Neural cell (in vitro differentiated cells): ENCODE data around the gene CBFA2T2. TPM values are rescaled to one million over a fixed set of nuclear protein-coding genes. Genes with fewer than 3 reads are reported as not detected.
"Not testable (repeated sequence)": the region's sequence is repeated elsewhere in the genome, so short reads cannot be mapped to it uniquely, and the experiment has no call there.

Experiments
- H2AFZ ChIP-seq: fragments of 200-600, 300-800 bp; sonication (generic), shearing (Covaris generic); 2 replicates; pipeline ENCODE4 v1.6.0; 2014; ENCODE audit warnings: low read depth, mild to moderate bottlenecking, antibody characterized with exemption, low read length, moderate library complexity
- H3F3A ChIP-seq: fragments of 200-600 bp; shearing (Covaris generic); 2 replicates; pipeline ENCODE4 v1.6.1; 2016; ENCODE audit warnings: mild to moderate bottlenecking, moderate library complexity, mixed read lengths, antibody characterized with exemption, low read length; ENCODE audit not compliant: insufficient read depth, poor library complexity, severe bottlenecking
- H3K27ac ChIP-seq: fragments of 200-600, 300-800 bp; sonication (generic), shearing (Covaris generic); 2 replicates; pipeline ENCODE4 v1.5.1; 2014; ENCODE audit warnings: mild to moderate bottlenecking, low read length, moderate library complexity
- H3K27me3 ChIP-seq: fragments of 300-800, 200-600 bp; sonication (generic), shearing (Covaris generic); 2 replicates; pipeline ENCODE4 v1.6.0; 2014; ENCODE audit warnings: mild to moderate bottlenecking, low read depth, low read length, moderate library complexity; ENCODE audit not compliant: insufficient read depth
- H3K36me3 ChIP-seq: fragments of 300-800, 200-600 bp; sonication (generic), shearing (Covaris generic); 2 replicates; pipeline ENCODE4 v1.5.1; 2014; ENCODE audit warnings: mild to moderate bottlenecking, antibody characterized with exemption, low read length, moderate library complexity; ENCODE audit not compliant: insufficient read depth
- H3K4me2 ChIP-seq: fragments of 300-800, 200-600 bp; sonication (generic), shearing (Covaris generic); 2 replicates; pipeline ENCODE4 v1.6.0; 2014; ENCODE audit warnings: mild to moderate bottlenecking, low read length
- H3K4me3 ChIP-seq: fragments of 300-800, 200-600 bp; sonication (generic), shearing (Covaris generic); 2 replicates; pipeline ENCODE4 v1.5.1; 2014; ENCODE audit warnings: mild to moderate bottlenecking, low read length, moderate library complexity
- H3K79me2 ChIP-seq: fragments of 200-600 bp; shearing (Covaris generic); replicated peaks from 2 replicates; pipeline ENCODE4 v1.6.0; 2014; ENCODE audit warnings: mild to moderate bottlenecking, low read length, moderate library complexity; ENCODE audit not compliant: insufficient read depth
- H3K9ac ChIP-seq: fragments of 300-800, 200-600 bp; sonication (generic), shearing (Covaris generic); 2 replicates; pipeline ENCODE4 v1.6.1; 2016; ENCODE audit warnings: mild to moderate bottlenecking, low read length, mixed read lengths
- H3K9me2 ChIP-seq: fragments of 200-600 bp; shearing (Covaris generic); 2 replicates; pipeline ENCODE4 v1.6.1; 2016; ENCODE audit warnings: mild to moderate bottlenecking, low read length, mixed read lengths; ENCODE audit not compliant: insufficient read depth
- H3K9me3 ChIP-seq: fragments of 200-600, 300-800 bp; sonication (generic), shearing (Covaris generic); 2 replicates; pipeline ENCODE4 v1.6.1; 2016; ENCODE audit warnings: mild to moderate bottlenecking, mixed run types, low read length, moderate library complexity, mixed read lengths
- H4K20me1 ChIP-seq: fragments of 200-600 bp; shearing (Covaris generic); 2 replicates; pipeline ENCODE4 v1.6.1; 2016; ENCODE audit warnings: mild to moderate bottlenecking, mixed run types; ENCODE audit not compliant: insufficient read depth
- EP300 ChIP-seq: fragments of 450-650 bp; conservative IDR thresholded peaks from 2 replicates; pipeline ENCODE4 v1.6.1; 2014; ENCODE audit warnings: antibody characterized with exemption, mild to moderate bottlenecking, moderate library complexity; ENCODE audit not compliant: poor library complexity, severe bottlenecking
- EZH2 ChIP-seq: fragments of 200-600, 300-800 bp; shearing (Covaris generic), sonication (generic); IDR thresholded peaks from 2 replicates; pipeline ENCODE4 v1.6.1; 2014; ENCODE audit warnings: antibody characterized with exemption, low read length, borderline replicate concordance, mild to moderate bottlenecking; ENCODE audit not compliant: insufficient read depth, poor library complexity, severe bottlenecking
- MXI1 ChIP-seq: fragments of 450-650 bp; conservative IDR thresholded peaks from 2 replicates; pipeline ENCODE4 v1.6.1; 2014; ENCODE audit warnings: antibody characterized with exemption, mild to moderate bottlenecking; ENCODE audit not compliant: poor library complexity, severe bottlenecking
- POLR2AphosphoS5 ChIP-seq: IDR thresholded peaks from 2 replicates; pipeline ENCODE4 v1.6.1; 2012
- RAD21 ChIP-seq: fragments of 450-650 bp; conservative IDR thresholded peaks from 2 replicates; pipeline ENCODE4 v1.6.1; 2014; ENCODE audit warnings: antibody characterized with exemption, mild to moderate bottlenecking, moderate library complexity
- SMC3 ChIP-seq: fragments of 450-650 bp; conservative IDR thresholded peaks from 2 replicates; pipeline ENCODE4 v1.6.1; 2014; ENCODE audit warnings: antibody characterized with exemption, mild to moderate bottlenecking, moderate library complexity; ENCODE audit not compliant: poor library complexity
- TAF1 ChIP-seq: IDR thresholded peaks from 2 replicates; pipeline ENCODE4 v1.6.1; 2012; ENCODE audit warnings: low read depth
- polyA plus RNA-seq: library from polyadenylated mRNA; depleted of rRNA; stranded (reverse); fragments of >200 nt; gene quantifications from 2 replicates; pipeline ENCODE4 v1.2.3, GENCODE V29; 2014
- TF ChIP-seq, protein P1 (sequence below): IDR thresholded peaks from 2 replicates; pipeline ENCODE4 v1.6.1; 2012; ENCODE audit warnings: borderline replicate concordance
- TF ChIP-seq, protein P2 (sequence below): fragments of 450-650 bp; IDR thresholded peaks from 2 replicates; pipeline ENCODE4 v1.5.1; 2014; ENCODE audit warnings: antibody characterized with exemption, mild to moderate bottlenecking, moderate library complexity; ENCODE audit not compliant: poor library complexity, severe bottlenecking

Gene CBFA2T2
- polyA plus RNA-seq, 1 donor from 2014 or later = 15.9 TPM

DNA sequence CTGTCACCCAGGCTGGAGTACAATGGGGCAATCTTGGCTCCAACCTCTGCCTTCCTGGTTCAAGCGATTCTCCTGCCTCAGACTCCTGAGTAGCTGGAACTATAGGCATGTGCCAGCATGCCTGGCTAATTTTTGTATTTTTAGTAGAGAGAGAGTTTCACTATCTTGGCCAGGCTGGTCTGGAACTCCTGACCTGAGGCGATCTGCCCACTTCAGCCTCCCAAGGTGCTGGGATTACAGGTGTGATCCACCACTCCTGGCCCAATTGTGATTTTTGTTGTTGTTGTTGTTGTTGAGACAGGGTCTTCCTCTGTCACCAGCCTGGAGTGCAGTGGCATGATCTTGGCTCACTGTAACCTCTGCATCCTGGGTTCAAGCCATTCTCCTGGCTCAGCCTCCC is 69.3 kb downstream of the CBFA2T2 start:
- no peak overlapping the region for H3K27ac ChIP-seq
- no peak overlapping the region for H3K4me2 ChIP-seq
- H3K9me3 ChIP-seq = no peaks in the 10 kb centered on the region
- H3K79me2 ChIP-seq = no peaks in the 10 kb centered on the region
- H3K36me3 ChIP-seq = no peaks in the 10 kb centered on the region
- no peaks in the 10 kb centered on the region for H3K9me2 ChIP-seq
- no peaks in the 10 kb centered on the region for H4K20me1 ChIP-seq
- H3K4me3 ChIP-seq = no peak overlapping the region
- no peaks in the 10 kb centered on the region for H3K27me3 ChIP-seq
- H2AFZ ChIP-seq = no peak overlapping the region
- H3K9ac ChIP-seq = no peak overlapping the region
- TF ChIP-seq EZH2 = no peak
- TF ChIP-seq MXI1 = no peak
- TF ChIP-seq, protein P1, sequence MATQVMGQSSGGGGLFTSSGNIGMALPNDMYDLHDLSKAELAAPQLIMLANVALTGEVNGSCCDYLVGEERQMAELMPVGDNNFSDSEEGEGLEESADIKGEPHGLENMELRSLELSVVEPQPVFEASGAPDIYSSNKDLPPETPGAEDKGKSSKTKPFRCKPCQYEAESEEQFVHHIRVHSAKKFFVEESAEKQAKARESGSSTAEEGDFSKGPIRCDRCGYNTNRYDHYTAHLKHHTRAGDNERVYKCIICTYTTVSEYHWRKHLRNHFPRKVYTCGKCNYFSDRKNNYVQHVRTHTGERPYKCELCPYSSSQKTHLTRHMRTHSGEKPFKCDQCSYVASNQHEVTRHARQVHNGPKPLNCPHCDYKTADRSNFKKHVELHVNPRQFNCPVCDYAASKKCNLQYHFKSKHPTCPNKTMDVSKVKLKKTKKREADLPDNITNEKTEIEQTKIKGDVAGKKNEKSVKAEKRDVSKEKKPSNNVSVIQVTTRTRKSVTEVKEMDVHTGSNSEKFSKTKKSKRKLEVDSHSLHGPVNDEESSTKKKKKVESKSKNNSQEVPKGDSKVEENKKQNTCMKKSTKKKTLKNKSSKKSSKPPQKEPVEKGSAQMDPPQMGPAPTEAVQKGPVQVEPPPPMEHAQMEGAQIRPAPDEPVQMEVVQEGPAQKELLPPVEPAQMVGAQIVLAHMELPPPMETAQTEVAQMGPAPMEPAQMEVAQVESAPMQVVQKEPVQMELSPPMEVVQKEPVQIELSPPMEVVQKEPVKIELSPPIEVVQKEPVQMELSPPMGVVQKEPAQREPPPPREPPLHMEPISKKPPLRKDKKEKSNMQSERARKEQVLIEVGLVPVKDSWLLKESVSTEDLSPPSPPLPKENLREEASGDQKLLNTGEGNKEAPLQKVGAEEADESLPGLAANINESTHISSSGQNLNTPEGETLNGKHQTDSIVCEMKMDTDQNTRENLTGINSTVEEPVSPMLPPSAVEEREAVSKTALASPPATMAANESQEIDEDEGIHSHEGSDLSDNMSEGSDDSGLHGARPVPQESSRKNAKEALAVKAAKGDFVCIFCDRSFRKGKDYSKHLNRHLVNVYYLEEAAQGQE = no peak
- TF ChIP-seq EP300 = no peak
- TF ChIP-seq RAD21 = no peak
- TF ChIP-seq, protein P2, sequence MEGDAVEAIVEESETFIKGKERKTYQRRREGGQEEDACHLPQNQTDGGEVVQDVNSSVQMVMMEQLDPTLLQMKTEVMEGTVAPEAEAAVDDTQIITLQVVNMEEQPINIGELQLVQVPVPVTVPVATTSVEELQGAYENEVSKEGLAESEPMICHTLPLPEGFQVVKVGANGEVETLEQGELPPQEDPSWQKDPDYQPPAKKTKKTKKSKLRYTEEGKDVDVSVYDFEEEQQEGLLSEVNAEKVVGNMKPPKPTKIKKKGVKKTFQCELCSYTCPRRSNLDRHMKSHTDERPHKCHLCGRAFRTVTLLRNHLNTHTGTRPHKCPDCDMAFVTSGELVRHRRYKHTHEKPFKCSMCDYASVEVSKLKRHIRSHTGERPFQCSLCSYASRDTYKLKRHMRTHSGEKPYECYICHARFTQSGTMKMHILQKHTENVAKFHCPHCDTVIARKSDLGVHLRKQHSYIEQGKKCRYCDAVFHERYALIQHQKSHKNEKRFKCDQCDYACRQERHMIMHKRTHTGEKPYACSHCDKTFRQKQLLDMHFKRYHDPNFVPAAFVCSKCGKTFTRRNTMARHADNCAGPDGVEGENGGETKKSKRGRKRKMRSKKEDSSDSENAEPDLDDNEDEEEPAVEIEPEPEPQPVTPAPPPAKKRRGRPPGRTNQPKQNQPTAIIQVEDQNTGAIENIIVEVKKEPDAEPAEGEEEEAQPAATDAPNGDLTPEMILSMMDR = no peak
- no peak for TF ChIP-seq TAF1
- no peak for TF ChIP-seq POLR2AphosphoS5
- H3F3A ChIP-seq = no peaks in the 10 kb centered on the region

DNA sequence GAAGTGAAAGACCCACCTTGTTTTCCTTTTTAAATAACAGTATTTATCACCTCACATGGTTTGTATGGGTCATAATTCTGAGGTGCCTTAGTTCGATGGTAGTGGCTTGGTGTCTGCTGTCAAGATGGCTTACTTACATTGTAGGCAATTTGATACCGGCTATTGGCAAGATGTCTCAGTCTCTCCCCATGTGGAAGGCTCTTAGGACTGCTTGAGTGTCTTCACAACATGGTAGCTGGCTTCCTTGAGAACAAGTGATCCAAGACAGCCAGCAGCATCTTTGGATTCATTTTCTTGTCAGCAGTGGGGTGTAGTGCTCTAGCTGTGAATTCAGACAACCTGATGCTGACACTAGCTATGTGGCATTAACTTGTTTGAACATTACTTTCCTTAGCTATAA is 70.1 kb downstream of the CBFA2T2 start:
- no peaks in the 10 kb centered on the region for H3K9me2 ChIP-seq
- H3K79me2 ChIP-seq = no peaks in the 10 kb centered on the region
- H3K9me3 ChIP-seq = no peaks in the 10 kb centered on the region
- no peaks in the 10 kb centered on the region for H3K36me3 ChIP-seq
- H3K27ac ChIP-seq = no peak overlapping the region
- H3F3A ChIP-seq = no peaks in the 10 kb centered on the region
- no peak overlapping the region for H3K9ac ChIP-seq
- H3K4me3 ChIP-seq = no peak overlapping the region
- TF ChIP-seq, protein P1 = no peak
- TF ChIP-seq TAF1 = no peak
- TF ChIP-seq, protein P2 = no peak
- no peak for TF ChIP-seq RAD21
- TF ChIP-seq EP300 = no peak
- TF ChIP-seq SMC3 = no peak
- no peak for TF ChIP-seq POLR2AphosphoS5
- TF ChIP-seq EZH2 = no peak
- no peak for TF ChIP-seq MXI1
- no peaks in the 10 kb centered on the region for H3K27me3 ChIP-seq
- H4K20me1 ChIP-seq = no peaks in the 10 kb centered on the region
- no peak overlapping the region for H3K4me2 ChIP-seq
- H2AFZ ChIP-seq = no peak overlapping the region

DNA sequence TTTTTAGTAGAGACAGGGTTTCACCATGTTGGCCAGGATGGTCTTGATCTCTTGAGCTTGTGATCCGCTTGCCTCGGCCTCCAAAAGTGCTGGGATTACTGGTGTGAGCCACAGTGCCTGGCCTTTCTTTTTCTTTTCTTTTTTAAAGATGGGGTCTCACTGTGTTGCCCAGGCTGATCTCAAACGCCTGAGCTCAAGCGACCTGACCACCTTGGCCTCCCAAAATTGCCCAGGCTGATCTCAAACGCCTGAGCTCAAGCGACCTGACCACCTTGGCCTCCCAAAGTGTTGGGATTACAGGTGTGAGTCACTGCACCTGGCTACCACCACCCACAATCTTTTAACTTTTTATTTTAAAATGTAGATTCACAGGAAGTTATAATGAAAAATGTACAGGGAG is 71.2 kb downstream of the CBFA2T2 start:
- H3K4me3 ChIP-seq, H4K20me1 ChIP-seq, H3K9me3 ChIP-seq, H2AFZ ChIP-seq, H3F3A ChIP-seq, H3K36me3 ChIP-seq, H3K9ac ChIP-seq, H3K27me3 ChIP-seq, H3K9me2 ChIP-seq, H3K79me2 ChIP-seq, H3K27ac ChIP-seq, H3K4me2 ChIP-seq: not testable (repeated sequence)
